HG02571 (cell line): ENCODE measurements around the gene CT47A7.
"Not testable (repeated sequence)": the region's sequence is repeated elsewhere in the genome, so short reads cannot be mapped to it uniquely, and the experiment has no call there.

ENCODE experiments used
- ATAC-seq: cut with Tn5 transposase; IDR thresholded peaks from one replicate; pipeline ENCODE4 v1.9.1; 2021; ENCODE audit warnings: mild to moderate bottlenecking, moderate library complexity; ENCODE audit not compliant: unreplicated experiment

Gene CT47A7

DNA sequence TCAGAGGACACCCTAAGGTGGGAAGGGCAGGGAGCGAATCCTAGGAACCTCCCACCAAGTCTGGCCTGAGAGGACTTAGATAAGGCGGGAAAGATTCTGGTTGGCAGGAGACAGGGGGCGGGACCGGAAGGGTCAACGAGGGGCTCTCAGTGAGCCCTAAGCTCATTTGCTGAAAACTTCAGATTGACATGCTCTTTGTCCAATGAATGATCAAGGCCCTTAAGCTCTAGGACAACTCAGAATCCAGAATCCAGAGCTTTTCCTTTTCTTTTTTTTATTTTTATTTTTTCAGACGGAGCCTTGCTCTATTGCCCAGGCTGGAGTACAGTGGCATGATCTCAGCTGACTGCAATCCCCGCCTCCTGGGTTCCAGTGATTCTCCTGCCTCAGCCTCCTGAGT is at the start of gene CT47A7:
Gene CT47A7, minus strand, starts transcription at position 101 of the 400 bp plus-strand sequence. CDS start 255 bp downstream, outside the sequence.
- not testable (repeated sequence) for ATAC-seq

DNA sequence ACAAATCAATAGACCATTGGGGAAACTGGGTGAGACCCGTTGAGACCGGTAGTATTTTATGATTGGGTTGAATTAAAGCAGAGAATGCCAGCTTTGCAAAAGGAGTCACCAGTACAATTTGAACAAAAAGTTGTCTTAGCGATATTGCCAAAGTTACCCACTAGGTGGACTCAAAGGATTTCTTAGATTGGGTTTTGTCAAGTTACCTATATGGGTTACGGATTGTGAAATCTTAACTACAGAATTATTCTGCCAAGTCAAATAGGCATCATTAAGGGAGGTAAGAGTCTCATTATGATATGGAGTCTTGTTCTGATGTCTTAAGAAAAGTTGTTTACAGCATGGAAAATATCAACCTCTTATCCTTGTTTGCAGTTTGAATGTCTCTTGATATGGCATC is 44.2 kb upstream of the CT47A7 start:
- no peak for ATAC-seq

DNA sequence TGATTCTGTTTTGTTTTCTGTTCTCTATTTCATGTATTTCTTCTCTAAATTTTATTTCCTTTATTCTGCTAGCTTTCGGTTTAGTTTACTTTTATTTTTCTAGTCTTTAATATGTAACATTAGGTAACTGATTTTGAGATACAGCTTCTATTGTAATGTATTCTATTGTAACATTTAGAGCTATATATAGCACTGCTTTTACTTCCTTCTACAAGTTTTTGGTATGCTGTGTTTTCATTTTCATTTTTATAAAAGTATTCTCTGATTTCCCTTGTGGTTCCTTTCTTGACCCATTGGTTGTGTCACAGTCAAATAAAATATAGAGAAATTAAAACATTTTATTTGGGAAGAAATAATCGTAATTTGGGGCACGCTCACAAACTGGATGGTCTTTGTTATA is 43.0 kb upstream of the CT47A7 start:
- ATAC-seq = no peak

DNA sequence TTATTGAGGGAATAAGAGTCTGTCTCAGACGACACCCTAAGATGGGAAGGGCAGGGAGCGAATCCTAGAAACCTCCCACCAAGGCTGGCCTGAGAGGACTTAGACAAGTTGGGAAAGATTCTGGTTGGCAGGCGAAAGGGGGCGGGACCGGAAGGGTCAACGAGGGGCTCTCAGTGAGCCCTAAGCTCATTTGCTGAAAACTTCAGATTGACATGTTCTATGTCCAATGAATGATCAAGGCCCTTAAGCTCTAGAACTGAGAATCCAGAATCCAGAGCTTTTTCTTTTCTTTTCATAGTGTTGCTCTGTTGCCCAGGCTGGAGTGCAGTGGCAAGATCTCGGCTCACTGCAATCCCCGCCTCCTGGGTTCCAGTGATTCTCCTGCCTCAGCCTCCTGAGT is 29.3 kb upstream of the CT47A7 start, which contains the start of gene CT47A1:
Gene CT47A1, minus strand, starts transcription at position 101 of the 400 bp plus-strand sequence. CDS start 231 bp downstream, outside the sequence.
- not testable (repeated sequence) for ATAC-seq
